OCI-LY7 (cell line): Measurements from ENCODE around the gene RIPK1.

Experiments used
- EZH2phosphoT487 ChIP-seq: fragments of 200-600 bp; sonication (generic); IDR thresholded peaks from 2 replicates; pipeline ENCODE4 v1.6.1; 2018; ENCODE audit warnings: low read depth, borderline replicate concordance, mild to moderate bottlenecking, mixed run types, antibody characterized with exemption, low read length, moderate library complexity, mixed read lengths
- TF ChIP-seq, protein P1 (sequence below): fragments of 200-600 bp; sonication (generic); conservative IDR thresholded peaks from 2 replicates; pipeline ENCODE4 v1.5.1; 2014; ENCODE audit warnings: mild to moderate bottlenecking, antibody characterized with exemption, low read length, moderate library complexity, mixed read lengths

DNA sequence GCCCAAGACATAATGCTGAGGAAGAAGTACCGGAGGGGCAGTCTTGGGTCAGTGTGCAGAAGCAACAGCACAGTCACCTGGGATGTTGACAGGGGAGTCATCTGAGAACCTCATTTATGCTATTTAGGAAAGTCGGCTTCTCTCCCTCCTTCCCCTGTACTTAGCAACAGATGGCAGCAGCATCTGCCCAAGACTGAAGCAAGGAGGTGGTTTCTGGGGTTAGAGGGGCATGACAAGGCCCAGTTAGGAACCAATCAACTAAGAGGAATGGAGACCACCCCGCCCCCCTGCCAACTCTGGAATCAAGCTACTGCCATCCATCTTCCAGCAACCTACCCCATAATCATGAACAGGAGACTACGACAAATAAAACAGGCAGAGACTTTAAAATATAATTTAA, 21.7 kb downstream of the RIPK1 start:
- TF ChIP-seq, protein P1, sequence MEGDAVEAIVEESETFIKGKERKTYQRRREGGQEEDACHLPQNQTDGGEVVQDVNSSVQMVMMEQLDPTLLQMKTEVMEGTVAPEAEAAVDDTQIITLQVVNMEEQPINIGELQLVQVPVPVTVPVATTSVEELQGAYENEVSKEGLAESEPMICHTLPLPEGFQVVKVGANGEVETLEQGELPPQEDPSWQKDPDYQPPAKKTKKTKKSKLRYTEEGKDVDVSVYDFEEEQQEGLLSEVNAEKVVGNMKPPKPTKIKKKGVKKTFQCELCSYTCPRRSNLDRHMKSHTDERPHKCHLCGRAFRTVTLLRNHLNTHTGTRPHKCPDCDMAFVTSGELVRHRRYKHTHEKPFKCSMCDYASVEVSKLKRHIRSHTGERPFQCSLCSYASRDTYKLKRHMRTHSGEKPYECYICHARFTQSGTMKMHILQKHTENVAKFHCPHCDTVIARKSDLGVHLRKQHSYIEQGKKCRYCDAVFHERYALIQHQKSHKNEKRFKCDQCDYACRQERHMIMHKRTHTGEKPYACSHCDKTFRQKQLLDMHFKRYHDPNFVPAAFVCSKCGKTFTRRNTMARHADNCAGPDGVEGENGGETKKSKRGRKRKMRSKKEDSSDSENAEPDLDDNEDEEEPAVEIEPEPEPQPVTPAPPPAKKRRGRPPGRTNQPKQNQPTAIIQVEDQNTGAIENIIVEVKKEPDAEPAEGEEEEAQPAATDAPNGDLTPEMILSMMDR = no peak
- TF ChIP-seq EZH2phosphoT487 = no peak
